ENCODE measurements around the gene NFILZ.

GRCh38 chr19:8678244-8678807 is 47.9 kb downstream of the NFILZ start:
- no peak for TF ChIP-seq CTCF (IDR thresholded peaks at IDR 0.05)
- TF ChIP-seq ZFX (IDR thresholded peaks at IDR 0.05; ENCODE audit: borderline replicate concordance), result no peak

Data from 22Rv1 (cell line).